Measurements from ENCODE around the gene THOC3.
"Not testable (repeated sequence)": the region's sequence is repeated elsewhere in the genome, so short reads cannot be mapped to it uniquely, and the experiment has no call there.

Gene THOC3

DNA sequence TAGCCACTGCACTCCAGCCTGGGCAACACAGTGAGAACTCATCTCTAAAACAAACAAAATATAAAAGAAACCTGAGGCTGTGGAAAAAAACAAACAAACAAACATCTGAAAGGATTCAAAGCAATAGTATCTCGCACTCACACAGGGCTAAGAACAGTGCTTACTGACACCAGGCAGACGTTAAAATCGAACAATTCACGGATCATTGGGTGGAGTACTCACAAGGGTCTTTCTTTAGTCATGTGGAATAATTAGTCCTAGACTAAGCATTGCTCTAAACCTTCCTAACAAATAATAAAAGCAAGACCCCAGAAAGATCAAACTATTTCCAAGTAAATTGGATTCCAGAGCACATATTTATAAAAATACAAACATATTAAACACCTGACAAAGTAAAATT, 43.0 kb downstream of the THOC3 start:
- not testable (repeated sequence) for H3K4me2 ChIP-seq (ENCODE audit: insufficient read depth, low read length); H3K36me3 ChIP-seq (ENCODE audit: insufficient read depth, low read length); H3K4me1 ChIP-seq (ENCODE audit: insufficient read depth, low read length); H2AFZ ChIP-seq (ENCODE audit: low read depth, low read length); H3K9me3 ChIP-seq (ENCODE audit: insufficient read depth, low read length, severe bottlenecking); DNase-seq; H4K20me1 ChIP-seq (ENCODE audit: insufficient read depth, low read length); H3K9ac ChIP-seq (ENCODE audit: low read depth, low read length); H3K27me3 ChIP-seq (ENCODE audit: insufficient read depth, low read length, poor library complexity); ATAC-seq (ENCODE audit: insufficient read depth, low read depth); H3K79me2 ChIP-seq (ENCODE audit: insufficient read depth, low read length); H3K4me3 ChIP-seq (ENCODE audit: low read depth in 1 of 2, low read length in 2 of 2); H3K27ac ChIP-seq (ENCODE audit: low read length)

DNA sequence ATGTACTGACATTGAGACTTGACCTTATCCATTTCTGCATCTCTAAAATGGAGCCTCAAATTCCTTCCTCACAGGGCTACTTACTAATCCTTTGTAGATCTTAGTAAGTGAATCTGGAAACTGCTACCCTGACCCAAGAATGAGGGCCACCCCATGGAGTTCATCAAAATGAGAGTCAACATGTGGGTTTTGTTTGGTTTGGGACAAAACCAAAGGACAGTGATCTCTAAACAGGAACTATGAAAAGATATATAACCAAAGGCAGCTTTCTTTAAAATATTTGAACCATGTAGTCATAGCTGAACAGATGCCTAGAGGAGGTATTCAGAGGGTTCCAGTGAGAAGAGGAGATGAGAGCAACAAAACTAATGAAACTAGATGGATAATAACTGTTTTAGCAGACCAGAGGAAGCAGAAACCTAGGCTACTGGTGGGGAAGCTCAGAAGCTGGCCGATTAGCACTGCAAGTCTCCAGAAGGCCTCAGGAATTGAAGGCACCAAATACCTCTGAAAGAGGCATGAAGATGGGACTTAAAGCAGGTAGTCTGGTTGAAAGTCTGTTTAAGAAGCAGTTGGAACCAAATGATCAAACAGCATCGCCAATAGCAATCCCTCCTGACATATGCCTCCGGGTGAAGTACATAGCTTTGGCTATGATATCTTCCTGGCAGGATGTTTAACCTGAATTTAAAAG, 45.8 kb downstream of the THOC3 start:
- Histone ChIP-seq H3K9ac (ENCODE audit: low read depth, low read length) (no peak overlapping the region), H3K4me3 (ENCODE audit: low read depth in 1 of 2, low read length in 2 of 2) (no peak overlapping the region), H3K36me3 (ENCODE audit: insufficient read depth, low read length) (no peaks in the 10 kb centered on the region), H3K4me1 (ENCODE audit: insufficient read depth, low read length) (no peaks in the 10 kb centered on the region), H3K9me3 (ENCODE audit: insufficient read depth, low read length, severe bottlenecking) (no peaks in the 10 kb centered on the region), H3K27me3 (ENCODE audit: insufficient read depth, low read length, poor library complexity) (no peaks in the 10 kb centered on the region), H3K27ac (ENCODE audit: low read length) (no peak overlapping the region), H3K4me2 (ENCODE audit: insufficient read depth, low read length) (no peak overlapping the region), H2AFZ (ENCODE audit: low read depth, low read length) (no peak overlapping the region), H3K79me2 (ENCODE audit: insufficient read depth, low read length) (no peaks in the 10 kb centered on the region), H4K20me1 (ENCODE audit: insufficient read depth, low read length) (no peaks in the 10 kb centered on the region)
- ATAC-seq (ENCODE audit: insufficient read depth, low read depth): no peak
- no peak for TF ChIP-seq EZH2 (IDR thresholded peaks at IDR 0.05; ENCODE audit: borderline replicate concordance, low read depth, low read length, severe bottlenecking)
- TF ChIP-seq, protein P1, sequence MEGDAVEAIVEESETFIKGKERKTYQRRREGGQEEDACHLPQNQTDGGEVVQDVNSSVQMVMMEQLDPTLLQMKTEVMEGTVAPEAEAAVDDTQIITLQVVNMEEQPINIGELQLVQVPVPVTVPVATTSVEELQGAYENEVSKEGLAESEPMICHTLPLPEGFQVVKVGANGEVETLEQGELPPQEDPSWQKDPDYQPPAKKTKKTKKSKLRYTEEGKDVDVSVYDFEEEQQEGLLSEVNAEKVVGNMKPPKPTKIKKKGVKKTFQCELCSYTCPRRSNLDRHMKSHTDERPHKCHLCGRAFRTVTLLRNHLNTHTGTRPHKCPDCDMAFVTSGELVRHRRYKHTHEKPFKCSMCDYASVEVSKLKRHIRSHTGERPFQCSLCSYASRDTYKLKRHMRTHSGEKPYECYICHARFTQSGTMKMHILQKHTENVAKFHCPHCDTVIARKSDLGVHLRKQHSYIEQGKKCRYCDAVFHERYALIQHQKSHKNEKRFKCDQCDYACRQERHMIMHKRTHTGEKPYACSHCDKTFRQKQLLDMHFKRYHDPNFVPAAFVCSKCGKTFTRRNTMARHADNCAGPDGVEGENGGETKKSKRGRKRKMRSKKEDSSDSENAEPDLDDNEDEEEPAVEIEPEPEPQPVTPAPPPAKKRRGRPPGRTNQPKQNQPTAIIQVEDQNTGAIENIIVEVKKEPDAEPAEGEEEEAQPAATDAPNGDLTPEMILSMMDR (IDR thresholded peaks at IDR 0.05; ENCODE audit: borderline replicate concordance, extremely low read depth, low read length, poor library complexity, severe bottlenecking): no peak
- no peak for DNase-seq

DNA sequence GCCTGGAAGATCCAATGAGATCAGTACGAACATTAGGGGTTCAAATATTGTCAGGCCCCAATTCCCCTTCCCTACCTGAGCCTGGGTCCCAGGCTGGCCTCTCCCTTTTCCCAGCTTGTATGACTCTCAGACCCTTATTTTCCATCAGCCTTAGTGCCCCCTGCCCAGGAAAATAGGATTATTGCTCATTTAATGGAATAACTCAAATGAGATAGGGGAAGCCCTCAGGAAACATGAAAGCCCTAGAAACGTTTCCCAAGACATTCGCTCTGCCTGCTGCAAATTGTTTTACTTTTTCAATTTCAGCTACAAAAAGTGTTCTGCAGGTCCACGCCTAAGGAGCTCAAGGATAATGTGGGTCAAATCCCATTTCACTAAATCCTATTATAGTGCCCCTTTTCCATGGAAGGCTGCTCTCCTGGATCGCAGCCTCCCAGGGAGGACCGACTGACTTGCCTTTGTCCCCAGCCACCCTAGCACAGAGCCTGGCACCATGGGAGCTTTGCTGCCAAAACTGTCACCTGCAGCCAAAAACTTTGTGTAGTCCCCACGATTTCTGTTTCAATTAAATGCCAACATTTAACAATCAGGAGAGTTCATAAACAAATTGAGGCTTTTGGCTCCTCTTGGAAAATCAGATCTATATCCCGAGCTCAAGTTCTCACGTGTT, 46.9 kb downstream of the THOC3 start:
- H3K4me3 ChIP-seq (ENCODE audit: low read depth in 1 of 2, low read length in 2 of 2): no peak overlapping the region
- no peak overlapping the region for H3K4me2 ChIP-seq (ENCODE audit: insufficient read depth, low read length)
- H3K4me1 ChIP-seq (ENCODE audit: insufficient read depth, low read length): no peaks in the 10 kb centered on the region
- H4K20me1 ChIP-seq (ENCODE audit: insufficient read depth, low read length): no peaks in the 10 kb centered on the region
- no peaks in the 10 kb centered on the region for H3K27me3 ChIP-seq (ENCODE audit: insufficient read depth, low read length, poor library complexity)
- H3K9ac ChIP-seq (ENCODE audit: low read depth, low read length): no peak overlapping the region
- no peak for TF ChIP-seq EZH2 (IDR thresholded peaks at IDR 0.05; ENCODE audit: borderline replicate concordance, low read depth, low read length, severe bottlenecking)
- TF ChIP-seq, protein P1 (IDR thresholded peaks at IDR 0.05; ENCODE audit: borderline replicate concordance, extremely low read depth, low read length, poor library complexity, severe bottlenecking): no peak
- no peak overlapping the region for H2AFZ ChIP-seq (ENCODE audit: low read depth, low read length)
- no peaks in the 10 kb centered on the region for H3K9me3 ChIP-seq (ENCODE audit: insufficient read depth, low read length, severe bottlenecking)
- ATAC-seq (ENCODE audit: insufficient read depth, low read depth) (no peak), DNase-seq (no peak)
- no peaks in the 10 kb centered on the region for H3K79me2 ChIP-seq (ENCODE audit: insufficient read depth, low read length)
- H3K27ac ChIP-seq (ENCODE audit: low read length): no peak overlapping the region
- H3K36me3 ChIP-seq (ENCODE audit: insufficient read depth, low read length): no peaks in the 10 kb centered on the region

DNA sequence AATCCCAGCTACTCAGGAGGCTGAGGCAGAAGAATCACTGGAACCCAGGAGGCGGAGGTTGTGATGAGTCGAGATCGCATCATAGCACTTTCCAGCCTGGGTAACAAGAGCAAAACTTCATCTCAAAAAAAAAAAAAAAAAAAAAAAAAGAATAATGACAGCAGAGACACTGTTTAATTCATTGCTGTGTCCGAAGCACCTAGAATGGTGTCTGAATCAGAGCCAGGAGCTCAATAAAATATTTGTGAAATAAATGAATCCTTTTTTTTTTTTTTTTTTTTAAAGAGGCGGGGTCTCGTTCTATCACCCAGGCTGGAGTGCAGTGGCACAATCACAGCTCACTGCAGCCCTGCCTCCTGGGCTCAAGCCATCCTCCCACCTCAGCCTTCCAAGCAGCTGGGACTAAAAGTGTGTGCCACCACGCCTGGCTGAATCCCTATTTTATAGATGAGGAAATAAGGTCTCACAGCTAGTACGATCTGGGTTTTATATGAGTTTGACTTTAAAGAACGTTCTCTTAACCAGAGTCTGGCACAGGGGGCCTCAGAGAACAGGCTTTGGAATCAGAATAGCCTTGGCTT, 47.8 kb downstream of the THOC3 start:
- H2AFZ ChIP-seq (ENCODE audit: low read depth, low read length): no peak overlapping the region
- no peak for TF ChIP-seq EZH2 (IDR thresholded peaks at IDR 0.05; ENCODE audit: borderline replicate concordance, low read depth, low read length, severe bottlenecking)
- TF ChIP-seq, protein P1 (IDR thresholded peaks at IDR 0.05; ENCODE audit: borderline replicate concordance, extremely low read depth, low read length, poor library complexity, severe bottlenecking): no peak
- H3K9ac ChIP-seq (ENCODE audit: low read depth, low read length): no peak overlapping the region
- no peaks in the 10 kb centered on the region for H3K4me1 ChIP-seq (ENCODE audit: insufficient read depth, low read length)
- DNase-seq (no peak), ATAC-seq (ENCODE audit: insufficient read depth, low read depth) (no peak)
- no peaks in the 10 kb centered on the region for H3K79me2 ChIP-seq (ENCODE audit: insufficient read depth, low read length)
- no peak overlapping the region for H3K4me3 ChIP-seq (ENCODE audit: low read depth in 1 of 2, low read length in 2 of 2)
- no peaks in the 10 kb centered on the region for H3K9me3 ChIP-seq (ENCODE audit: insufficient read depth, low read length, severe bottlenecking)
- no peaks in the 10 kb centered on the region for H3K27me3 ChIP-seq (ENCODE audit: insufficient read depth, low read length, poor library complexity)
- H3K4me2 ChIP-seq (ENCODE audit: insufficient read depth, low read length): no peak overlapping the region
- H4K20me1 ChIP-seq (ENCODE audit: insufficient read depth, low read length): no peaks in the 10 kb centered on the region
- H3K36me3 ChIP-seq (ENCODE audit: insufficient read depth, low read length): no peaks in the 10 kb centered on the region
- H3K27ac ChIP-seq (ENCODE audit: low read length): no peak overlapping the region

DNA sequence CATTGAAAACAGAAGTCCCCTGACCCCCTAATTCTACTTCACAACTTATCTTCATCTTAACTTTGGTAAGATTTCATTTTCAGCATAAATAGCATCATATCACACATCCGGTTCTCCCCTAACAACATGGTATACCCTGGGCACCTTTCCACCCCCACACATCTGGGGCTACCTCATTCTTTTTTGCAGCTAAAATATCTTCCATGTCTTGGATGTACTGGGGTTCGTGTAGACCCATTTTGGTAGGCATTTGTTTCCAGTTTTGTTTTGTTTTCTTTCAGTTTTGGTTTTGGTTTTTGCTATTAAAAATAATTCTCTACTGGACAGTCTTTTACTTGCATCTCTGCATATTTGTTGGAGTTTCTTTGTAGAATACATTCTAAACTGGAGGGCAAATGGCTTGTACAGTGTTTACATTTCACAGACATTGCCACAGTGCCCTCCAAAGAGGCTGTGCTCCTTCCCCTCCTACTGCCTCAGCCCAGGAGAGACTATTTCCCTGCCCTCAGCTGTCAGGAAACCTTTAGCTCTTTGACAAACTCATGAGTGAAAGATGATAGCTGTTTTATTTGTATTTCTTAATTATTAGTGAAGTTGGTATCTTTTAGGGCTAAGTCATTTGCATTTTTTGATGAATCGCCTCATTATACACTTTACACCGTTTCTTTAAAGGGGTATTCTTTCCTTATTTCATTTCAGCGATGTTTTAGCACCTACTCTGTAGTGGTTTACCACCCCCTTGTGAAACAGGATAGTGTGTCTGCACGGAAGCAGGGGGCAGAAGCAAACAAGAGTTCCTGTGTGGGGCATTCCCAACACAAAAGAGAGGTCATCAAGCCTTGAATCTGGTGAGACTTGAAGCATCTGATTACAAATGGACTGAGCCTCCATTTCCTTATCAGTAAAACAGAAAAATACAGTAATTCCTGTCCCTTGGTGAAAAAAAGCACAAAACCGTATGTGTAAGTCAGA, 52.8 kb downstream of the THOC3 start:
- not testable (repeated sequence) for H3K36me3 ChIP-seq (ENCODE audit: insufficient read depth, low read length); H3K4me2 ChIP-seq (ENCODE audit: insufficient read depth, low read length); H2AFZ ChIP-seq (ENCODE audit: low read depth, low read length); H3K79me2 ChIP-seq (ENCODE audit: insufficient read depth, low read length); H3K27ac ChIP-seq (ENCODE audit: low read length); H3K9ac ChIP-seq (ENCODE audit: low read depth, low read length); H4K20me1 ChIP-seq (ENCODE audit: insufficient read depth, low read length); H3K4me1 ChIP-seq (ENCODE audit: insufficient read depth, low read length); DNase-seq; H3K27me3 ChIP-seq (ENCODE audit: insufficient read depth, low read length, poor library complexity); H3K9me3 ChIP-seq (ENCODE audit: insufficient read depth, low read length, severe bottlenecking); ATAC-seq (ENCODE audit: insufficient read depth, low read depth); H3K4me3 ChIP-seq (ENCODE audit: low read depth in 1 of 2, low read length in 2 of 2)
